IMR-90 (cell line): Measurements from ENCODE around the gene TEK. TPM values are rescaled to one million over a fixed set of nuclear protein-coding genes. Genes with fewer than 3 reads are reported as not detected.

Experiments
- ATAC-seq: fragments of 200-7000 bp; cut with Tn5 transposase; 2 replicates; pipeline ENCODE4 v1.9.1; 2020; ENCODE audit warnings: low read depth, mild to moderate bottlenecking, moderate library complexity
- BruUV-seq: library from RNA; stranded (reverse); fragments of 400-500 nt; replicated peaks from 2 replicates; lab custom pipeline; 2021; lab: Mats Ljungman, UMichigan
- CTCF ChIA-PET: fragments of 300-600 bp; formaldehyde crosslinking; extraction: SDS; loops from one replicate; lab custom pipeline; 2021; ENCODE audit warnings: antibody characterized with exemption; lab: Yijun Ruan, JAX
- POLR2A ChIA-PET: fragments of 300-600 bp; sonication (Branson Sonifier 250); formaldehyde crosslinking; loops from one replicate; lab custom pipeline; 2022; ENCODE audit warnings: antibody characterized with exemption; ENCODE audit not compliant: unreplicated experiment; lab: Charles Lee
- DNase-seq: peaks from one replicate; pipeline ENCODE4 v3.0.0; 2013
- H2AFZ ChIP-seq: replicated peaks from 2 replicates; pipeline ENCODE3; 2013; ENCODE audit warnings: low read length, mild to moderate bottlenecking; ENCODE audit not compliant: poor library complexity
- H2AK5ac ChIP-seq: 2 replicates; pipeline ENCODE4 v1.6.1; 2013; ENCODE audit warnings: low read depth, low read length, inconsistent platforms
- H2AK9ac ChIP-seq: replicated peaks from 2 replicates; pipeline ENCODE3; 2013; ENCODE audit warnings: mild to moderate bottlenecking, low read depth, low read length, moderate library complexity; ENCODE audit not compliant: poor library complexity
- H2BK120ac ChIP-seq: 2 replicates; pipeline ENCODE4 v1.6.1; 2013; ENCODE audit warnings: low read depth, low read length, inconsistent platforms
- H2BK15ac ChIP-seq: 3 replicates; pipeline ENCODE4 v1.6.1; 2013; ENCODE audit warnings: low read depth, low read length, inconsistent platforms
- H2BK20ac ChIP-seq: 2 replicates; pipeline ENCODE4 v1.6.1; 2013; ENCODE audit warnings: low read depth, mild to moderate bottlenecking, inconsistent platforms, low read length, moderate library complexity
- H2BK5ac ChIP-seq: 2 replicates; pipeline ENCODE4 v1.6.1; 2013; ENCODE audit warnings: mild to moderate bottlenecking, low read depth, low read length, inconsistent platforms; ENCODE audit not compliant: poor library complexity, severe bottlenecking
- H3K14ac ChIP-seq: replicated peaks from 2 replicates; pipeline ENCODE4 v1.6.1; 2013; ENCODE audit warnings: low read depth, low read length, inconsistent platforms
- H3K18ac ChIP-seq: 2 replicates; pipeline ENCODE4 v1.6.1; 2013; ENCODE audit warnings: low read depth, low read length, control low read depth
- H3K23ac ChIP-seq: 2 replicates; pipeline ENCODE4 v1.6.1; 2013; ENCODE audit warnings: low read depth, low read length, inconsistent platforms
- H3K27ac ChIP-seq: 2 replicates; pipeline ENCODE4 v1.5.1; 2013; ENCODE audit warnings: mild to moderate bottlenecking, control low read depth, low read length; ENCODE audit not compliant: insufficient read depth
- H3K27me3 ChIP-seq: 2 replicates; pipeline ENCODE4 v1.6.1; 2013; ENCODE audit warnings: low read length; ENCODE audit not compliant: control insufficient read depth, insufficient read depth
- H3K36me3 ChIP-seq: 2 replicates; pipeline ENCODE4 v1.6.1; 2013; ENCODE audit warnings: low read length, mixed read lengths; ENCODE audit not compliant: control insufficient read depth, insufficient read depth
- H3K4ac ChIP-seq: 2 replicates; pipeline ENCODE4 v1.6.1; 2013; ENCODE audit warnings: low read depth, low read length, inconsistent platforms
- H3K4me1 ChIP-seq: 2 replicates; pipeline ENCODE4 v1.6.1; 2013; ENCODE audit warnings: low read length, mixed read lengths; ENCODE audit not compliant: control insufficient read depth, insufficient read depth
- H3K4me2 ChIP-seq: 2 replicates; pipeline ENCODE4 v1.6.1; 2013; ENCODE audit warnings: low read depth, mild to moderate bottlenecking, control low read depth, low read length, moderate library complexity
- H3K4me3 ChIP-seq: 2 replicates; pipeline ENCODE4 v1.5.1; 2013; ENCODE audit warnings: low read depth, mild to moderate bottlenecking, control low read depth, low read length, moderate library complexity; ENCODE audit not compliant: insufficient read depth
- H3K56ac ChIP-seq: 2 replicates; pipeline ENCODE4 v1.6.1; 2013; ENCODE audit warnings: low read length, inconsistent platforms; ENCODE audit not compliant: insufficient read depth; ENCODE audit errors: extremely low read depth
- H3K79me1 ChIP-seq, 2 experiments: 2 replicates each; pipeline ENCODE4 v1.6.1; 2013; ENCODE audit warnings: low read length in 2 of 2, inconsistent platforms in 1 of 2, low read depth in 1 of 2
- H3K9ac ChIP-seq: 2 replicates; pipeline ENCODE4 v1.6.1; 2013; ENCODE audit warnings: low read depth, low read length, control low read depth
- H3K9me1 ChIP-seq: 2 replicates; pipeline ENCODE4 v1.6.1; 2013; ENCODE audit warnings: low read length, inconsistent platforms; ENCODE audit not compliant: insufficient read depth
- H3K9me3 ChIP-seq: 2 replicates; pipeline ENCODE4 v1.6.1; 2013; ENCODE audit warnings: low read length; ENCODE audit not compliant: control insufficient read depth, insufficient read depth
- H4K20me1 ChIP-seq: 2 replicates; pipeline ENCODE4 v1.6.1; 2013; ENCODE audit warnings: low read length, inconsistent platforms; ENCODE audit not compliant: insufficient read depth
- H4K5ac ChIP-seq: 2 replicates; pipeline ENCODE4 v1.6.1; 2013; ENCODE audit warnings: mild to moderate bottlenecking, low read depth, low read length, control low read depth
- H4K8ac ChIP-seq, 2 experiments: 2 replicates each; pipeline ENCODE4 v1.6.1; 2013; ENCODE audit warnings: low read depth in 2 of 2, low read length in 2 of 2, control low read depth in 1 of 2, inconsistent platforms in 1 of 2
- H4K91ac ChIP-seq: 2 replicates; pipeline ENCODE4 v1.6.1; 2013; ENCODE audit warnings: low read depth, low read length, inconsistent platforms; ENCODE audit not compliant: insufficient read depth
- BHLHE40 ChIP-seq: fragments of 150-350 bp; IDR thresholded peaks from 2 replicates; pipeline ENCODE4 v1.6.1; 2016; ENCODE audit warnings: mild to moderate bottlenecking, low read depth, low read length
- CEBPB ChIP-seq: IDR thresholded peaks from 2 replicates; pipeline ENCODE4 v1.6.1; 2012; ENCODE audit warnings: low read depth, low read length, improper control_type of control experiment
- CHD1 ChIP-seq: IDR thresholded peaks from 2 replicates; pipeline ENCODE4 v1.6.1; 2012; ENCODE audit warnings: low read depth, low read length, improper control_type of control experiment
- FOS ChIP-seq: fragments of 150-350 bp; IDR thresholded peaks from 2 replicates; pipeline ENCODE4 v1.6.1; 2016; ENCODE audit warnings: low read depth, low read length
- MAFK ChIP-seq: IDR thresholded peaks from 2 replicates; pipeline ENCODE4 v1.6.1; 2012; ENCODE audit warnings: low read depth, low read length, improper control_type of control experiment
- MAZ ChIP-seq: IDR thresholded peaks from 2 replicates; pipeline ENCODE4 v1.6.1; 2012; ENCODE audit warnings: low read depth, mild to moderate bottlenecking, low read length, improper control_type of control experiment, moderate library complexity, borderline replicate concordance
- MXI1 ChIP-seq: IDR thresholded peaks from 2 replicates; pipeline ENCODE4 v1.6.1; 2012; ENCODE audit warnings: low read depth, mild to moderate bottlenecking, low read length, moderate library complexity, borderline replicate concordance
- NFE2L2 ChIP-seq: fragments of 150-350 bp; IDR thresholded peaks from 2 replicates; pipeline ENCODE4 v1.6.1; 2016; ENCODE audit warnings: low read depth, mild to moderate bottlenecking, low read length
- POLR2A ChIP-seq: IDR thresholded peaks from 2 replicates; pipeline ENCODE4 v1.6.1; 2012; ENCODE audit warnings: mild to moderate bottlenecking, low read depth, low read length
- RAD21 ChIP-seq: IDR thresholded peaks from 2 replicates; pipeline ENCODE4 v1.6.1; 2012; ENCODE audit warnings: low read length, improper control_type of control experiment
- RCOR1 ChIP-seq: IDR thresholded peaks from 2 replicates; pipeline ENCODE4 v1.6.1; 2012; ENCODE audit warnings: mild to moderate bottlenecking, low read length, improper control_type of control experiment; ENCODE audit not compliant: insufficient replicate concordance
- RFX5 ChIP-seq: IDR thresholded peaks from 2 replicates; pipeline ENCODE4 v1.8.0; 2012; ENCODE audit warnings: low read depth, mild to moderate bottlenecking, low read length, moderate library complexity
- SMC3 ChIP-seq: fragments of 150-350 bp; IDR thresholded peaks from 2 replicates; pipeline ENCODE4 v1.6.1; 2016; ENCODE audit warnings: low read depth, mild to moderate bottlenecking, antibody characterized with exemption, low read length, moderate library complexity
- WGBS, 2 experiments: methylation state at CpG; one replicate each; pipeline versions ENCODE4 v1.1.5 to v1.1.7; 2013; ENCODE audit warnings: missing lambda C conversion rate in 2 of 2; ENCODE audit not compliant: insufficient read length in 1 of 2; ENCODE audit errors: extremely low coverage in 2 of 2; 5-methylcytosine and 5-hydroxymethylcytosine counted together
- dilution Hi-C: fragments of 300-500 bp; cut with HindIII; formaldehyde crosslinking; loops from one replicate; pipeline ENCODE4 v1.14.3; 2018; ENCODE audit warnings: low sequenced_read_pairs; ENCODE audit not compliant: unreplicated experiment
- in situ Hi-C: fragments of 300-500 bp; cut with MboI; formaldehyde crosslinking; loops from 3 replicates; pipeline ENCODE4 v1.14.3; 2019; ENCODE audit warnings: low sequenced_read_pairs, inconsistent platforms, mixed read lengths
- intact Hi-C: fragments of 100-400 bp; cut with micrococcal nuclease; formaldehyde crosslinking; loops from 2 replicates; pipeline ENCODE4 v1.10.0; 2022
- polyA plus RNA-seq, 3 experiments: library from polyadenylated mRNA; depleted of rRNA; stranded (reverse); fragments of >200 nt; gene quantifications; 2 replicates each; pipeline ENCODE4 v1.2.3, GENCODE V29; 2012; ENCODE audit warnings: low replicate concordance in 1 of 3
- total RNA-seq: library from RNA; depleted of rRNA; stranded (reverse); fragments of >200 nt; gene quantifications from 2 replicates; pipeline ENCODE4 v1.2.3, GENCODE V29; 2012
- TF ChIP-seq, protein P1 (sequence below): conservative IDR thresholded peaks from 2 replicates; pipeline ENCODE4 v1.5.1; 2012; ENCODE audit warnings: mild to moderate bottlenecking, low read depth, low read length, improper control_type of control experiment
- TF ChIP-seq, protein P2 (sequence below): fragments of 150-350 bp; IDR thresholded peaks from 2 replicates; pipeline ENCODE4 v1.6.1; 2017; ENCODE audit warnings: mild to moderate bottlenecking, antibody characterized with exemption, low read length, low read depth
- TF ChIP-seq, protein P3 (sequence below): fragments of 150-350 bp; IDR thresholded peaks from 2 replicates; pipeline ENCODE4 v1.6.1; 2016; ENCODE audit warnings: low read depth, mild to moderate bottlenecking, low read length, moderate library complexity, borderline replicate concordance

TEK gene
- total and polyA plus RNA-seq, 2 of the 4 experiments (the other 2 are of a cell fraction): 6.3 to 11.7 TPM

DNA sequence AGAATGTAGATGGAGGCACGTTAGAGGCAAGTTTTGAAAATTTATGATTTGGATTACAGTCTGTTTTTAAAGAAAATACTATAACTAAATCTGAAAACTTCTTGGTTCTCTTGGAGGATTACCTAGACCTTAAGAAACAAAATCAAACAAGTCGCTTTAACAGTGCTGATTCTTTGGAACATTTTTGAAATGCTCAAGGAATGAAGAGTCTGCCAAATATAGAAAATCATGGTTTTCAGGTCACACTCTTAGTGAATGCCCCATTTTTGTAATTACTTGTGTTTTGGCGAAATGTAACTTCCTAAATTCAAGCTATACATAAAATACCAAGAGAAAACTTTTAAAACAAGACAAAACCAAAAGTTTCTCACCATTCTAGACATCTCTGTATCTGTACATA, 94.8 kb downstream of the TEK start:
- H3K56ac ChIP-seq: no peak overlapping the region
- no peak overlapping the region for H2BK5ac ChIP-seq
- H3K4me1 ChIP-seq: peaks cover 3% of the 10 kb centered on the region
- dilution Hi-C loops: no loop called here
- no peak overlapping the region for H3K4ac ChIP-seq
- H3K36me3 ChIP-seq: peaks cover 20% of the 10 kb centered on the region
- H4K91ac ChIP-seq: no peak overlapping the region
- ChIA-PET CTCF (interaction anchor here (0.8 kb wide), 1 partner anchor 12 kb away, joined by 3 read pairs; no protein-coding TSS in a partner anchor), POLR2A (no interaction called here)
- H3K9ac ChIP-seq: no peak overlapping the region
- peak overlapping the region; percentile 51; the same call in 1 of the 2 replicates for H2BK20ac ChIP-seq
- H3K27me3 ChIP-seq: no peaks in the 10 kb centered on the region
- DNase-seq: no peak
- no TSS peak for BruUV-seq
- H3K18ac ChIP-seq: no peak overlapping the region
- H4K20me1 ChIP-seq: no peaks in the 10 kb centered on the region
- no peak overlapping the region for H2AK5ac ChIP-seq
- no peak overlapping the region for H3K14ac ChIP-seq
- no peak for ATAC-seq
- H4K8ac ChIP-seq: no peak overlapping the region
- TF ChIP-seq NFE2L2 (no peak), RAD21 (no peak), CHD1 (no peak), MAFK (no peak), RFX5 (no peak), SMC3 (no peak), MXI1 (no peak), BHLHE40 (no peak), MAZ (no peak), POLR2A (no peak), RCOR1 (no peak), FOS (no peak), CEBPB (no peak)
- TF ChIP-seq, protein P1, sequence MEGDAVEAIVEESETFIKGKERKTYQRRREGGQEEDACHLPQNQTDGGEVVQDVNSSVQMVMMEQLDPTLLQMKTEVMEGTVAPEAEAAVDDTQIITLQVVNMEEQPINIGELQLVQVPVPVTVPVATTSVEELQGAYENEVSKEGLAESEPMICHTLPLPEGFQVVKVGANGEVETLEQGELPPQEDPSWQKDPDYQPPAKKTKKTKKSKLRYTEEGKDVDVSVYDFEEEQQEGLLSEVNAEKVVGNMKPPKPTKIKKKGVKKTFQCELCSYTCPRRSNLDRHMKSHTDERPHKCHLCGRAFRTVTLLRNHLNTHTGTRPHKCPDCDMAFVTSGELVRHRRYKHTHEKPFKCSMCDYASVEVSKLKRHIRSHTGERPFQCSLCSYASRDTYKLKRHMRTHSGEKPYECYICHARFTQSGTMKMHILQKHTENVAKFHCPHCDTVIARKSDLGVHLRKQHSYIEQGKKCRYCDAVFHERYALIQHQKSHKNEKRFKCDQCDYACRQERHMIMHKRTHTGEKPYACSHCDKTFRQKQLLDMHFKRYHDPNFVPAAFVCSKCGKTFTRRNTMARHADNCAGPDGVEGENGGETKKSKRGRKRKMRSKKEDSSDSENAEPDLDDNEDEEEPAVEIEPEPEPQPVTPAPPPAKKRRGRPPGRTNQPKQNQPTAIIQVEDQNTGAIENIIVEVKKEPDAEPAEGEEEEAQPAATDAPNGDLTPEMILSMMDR: no peak
- TF ChIP-seq, protein P2, sequence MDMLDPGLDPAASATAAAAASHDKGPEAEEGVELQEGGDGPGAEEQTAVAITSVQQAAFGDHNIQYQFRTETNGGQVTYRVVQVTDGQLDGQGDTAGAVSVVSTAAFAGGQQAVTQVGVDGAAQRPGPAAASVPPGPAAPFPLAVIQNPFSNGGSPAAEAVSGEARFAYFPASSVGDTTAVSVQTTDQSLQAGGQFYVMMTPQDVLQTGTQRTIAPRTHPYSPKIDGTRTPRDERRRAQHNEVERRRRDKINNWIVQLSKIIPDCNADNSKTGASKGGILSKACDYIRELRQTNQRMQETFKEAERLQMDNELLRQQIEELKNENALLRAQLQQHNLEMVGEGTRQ: no peak
- TF ChIP-seq, protein P3, sequence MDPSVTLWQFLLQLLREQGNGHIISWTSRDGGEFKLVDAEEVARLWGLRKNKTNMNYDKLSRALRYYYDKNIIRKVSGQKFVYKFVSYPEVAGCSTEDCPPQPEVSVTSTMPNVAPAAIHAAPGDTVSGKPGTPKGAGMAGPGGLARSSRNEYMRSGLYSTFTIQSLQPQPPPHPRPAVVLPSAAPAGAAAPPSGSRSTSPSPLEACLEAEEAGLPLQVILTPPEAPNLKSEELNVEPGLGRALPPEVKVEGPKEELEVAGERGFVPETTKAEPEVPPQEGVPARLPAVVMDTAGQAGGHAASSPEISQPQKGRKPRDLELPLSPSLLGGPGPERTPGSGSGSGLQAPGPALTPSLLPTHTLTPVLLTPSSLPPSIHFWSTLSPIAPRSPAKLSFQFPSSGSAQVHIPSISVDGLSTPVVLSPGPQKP: no peak
- H2BK120ac ChIP-seq: no peak overlapping the region
- no peak overlapping the region for H2AFZ ChIP-seq
- intact Hi-C loops: loop anchor here (10.0 kb wide), 1 partner anchor 169 kb away; no protein-coding TSS in a partner anchor
- no peak overlapping the region for H2AK9ac ChIP-seq
- no peak overlapping the region for H4K5ac ChIP-seq
- no peak overlapping the region for H3K4me2 ChIP-seq
- no peaks in the 10 kb centered on the region for H3K9me3 ChIP-seq
- H3K27ac ChIP-seq: no peak overlapping the region
- in situ Hi-C loops: no loop called here
- H3K79me1 ChIP-seq: no peaks in the 10 kb centered on the region
- no peak overlapping the region; the same call in 2 of the 3 replicates for H2BK15ac ChIP-seq
- no CpG with 5 or more reads among the region's 3 CpGs for WGBS, 2 experiments
- H3K4me3 ChIP-seq: no peak overlapping the region
- peaks cover 6% of the 10 kb centered on the region for H3K9me1 ChIP-seq
- H3K23ac ChIP-seq: no peak overlapping the region
